K562 (cell line): ENCODE data around the gene PPL. TPM values are rescaled to one million over a fixed set of nuclear protein-coding genes. Genes with fewer than 3 reads are reported as not detected.

Experiments
- ATAC-seq: fragments of 200-7000 bp; cut with Tn5 transposase; 3 replicates; pipeline ENCODE4 v1.9.1; 2020; ENCODE audit warnings: moderate library complexity
- BruUV-seq: library from RNA; stranded (reverse); fragments of 400-500 nt; replicated peaks from 2 replicates; lab custom pipeline; 2021; lab: Mats Ljungman, UMichigan
- CTCF ChIA-PET: fragments of 300-600 bp; formaldehyde crosslinking; extraction: SDS; loops from one replicate; lab custom pipeline; 2021; ENCODE audit warnings: low intra/inter-chr PET ratio; lab: Yijun Ruan, JAX
- POLR2A ChIA-PET: fragments of 300-600, 350-650 bp; sonication (Branson Sonifier 250); formaldehyde crosslinking; extraction: SDS; loops from one replicate; lab custom pipeline; 2021; ENCODE audit warnings: antibody characterized with exemption, inconsistent platforms; lab: Yijun Ruan, JAX
- DNase-seq, 4 experiments: peaks; one replicate each; pipeline versions ENCODE4 v3.0.0 to v3.0.0-alpha.2; 2011 to 2018; ENCODE audit warnings: low spot score in 3 of 4, mixed read lengths in 3 of 4; ENCODE audit errors: extremely low read depth in 1 of 4
- FAIRE-seq: peaks from 2 replicates; lab custom pipeline; 2011; peaks lifted over from hg19 to GRCh38; lab: Jason Lieb, UNC
- H2AFZ ChIP-seq: 2 replicates; pipeline ENCODE4 v1.6.0; 2011; ENCODE audit warnings: low read depth, low read length, control low read depth, inconsistent platforms
- H3K27ac ChIP-seq: fragments of 200-600 bp; 3 replicates; pipeline ENCODE4 v1.8.0; 2011; ENCODE audit warnings: low read depth, mild to moderate bottlenecking, control low read depth, inconsistent platforms, low read length, moderate library complexity, mixed read lengths; ENCODE audit errors: extremely low read depth
- H3K27me3 ChIP-seq, 2 experiments: fragments of 300-600 bp in 1 of 2; 2 replicates in 1 of 2; 3 replicates in 1 of 2; pipeline versions ENCODE4 v1.6.0 to v1.8.0; 2011; ENCODE audit warnings: inconsistent platforms in 2 of 2, low read length in 2 of 2, mild to moderate bottlenecking in 1 of 2, mixed read lengths in 1 of 2, moderate library complexity in 1 of 2; ENCODE audit not compliant: control insufficient read depth in 2 of 2, insufficient read depth in 2 of 2
- H3K36me3 ChIP-seq: fragments of 300-600 bp; 3 replicates; pipeline ENCODE4 v1.8.0; 2011; ENCODE audit warnings: mild to moderate bottlenecking, low read length, inconsistent platforms; ENCODE audit not compliant: control insufficient read depth, insufficient read depth
- H3K4me1 ChIP-seq, 2 experiments: fragments of 200-600 bp in 1 of 2; replicated peaks in 1 of 2; 2 replicates in 1 of 2; 3 replicates in 1 of 2; pipeline versions ENCODE4 v1.5.1 to v1.8.0; 2011; ENCODE audit warnings: inconsistent platforms in 2 of 2, low read length in 2 of 2, mild to moderate bottlenecking in 1 of 2, mixed read lengths in 1 of 2, moderate library complexity in 1 of 2; ENCODE audit not compliant: control insufficient read depth in 2 of 2, insufficient read depth in 2 of 2
- H3K4me2 ChIP-seq: 2 replicates; pipeline ENCODE4 v1.6.1; 2011; ENCODE audit warnings: low read length, control low read depth, inconsistent platforms, mixed read lengths; ENCODE audit not compliant: insufficient read depth
- H3K4me3 ChIP-seq: fragments of 200-600 bp; sonication (generic), shearing (Covaris generic); 2 replicates; pipeline ENCODE4 v1.5.1; 2016; ENCODE audit warnings: control low read depth, inconsistent platforms
- H3K79me2 ChIP-seq: fragments of 200-600 bp; 3 replicates; pipeline ENCODE4 v1.8.0; 2011; ENCODE audit warnings: low read length, inconsistent platforms; ENCODE audit not compliant: control insufficient read depth, insufficient read depth
- H3K9ac ChIP-seq, 2 experiments: 2 replicates each; pipeline versions ENCODE4 v1.6.0 to v1.6.1; 2011; ENCODE audit warnings: low read depth in 2 of 2, low read length in 2 of 2, control low read depth in 1 of 2, inconsistent platforms in 1 of 2, mild to moderate bottlenecking in 1 of 2, mixed read lengths in 1 of 2; ENCODE audit not compliant: insufficient read depth in 1 of 2
- H3K9me1 ChIP-seq: one replicate; pipeline ENCODE4 v1.6.0; 2011; ENCODE audit warnings: inconsistent platforms, mild to moderate bottlenecking, low read length, moderate library complexity; ENCODE audit not compliant: control insufficient read depth, insufficient read depth
- H3K9me3 ChIP-seq: replicated peaks from 2 replicates; pipeline ENCODE4 v1.5.1; 2011; ENCODE audit warnings: low read depth, low read length, inconsistent platforms; ENCODE audit not compliant: control insufficient read depth, insufficient read depth
- H4K20me1 ChIP-seq: replicated peaks from 2 replicates; pipeline ENCODE4 v1.6.1; 2011; ENCODE audit warnings: low read length, inconsistent platforms, mixed read lengths; ENCODE audit not compliant: control insufficient read depth, insufficient read depth
- ARID1B ChIP-seq: fragments of 450-650 bp; IDR thresholded peaks from 2 replicates; pipeline ENCODE4 v1.6.1; 2016; ENCODE audit warnings: antibody characterized with exemption, mild to moderate bottlenecking, inconsistent platforms
- BRF1 ChIP-seq: IDR thresholded peaks from 3 replicates; pipeline ENCODE4 v1.6.1; 2011; ENCODE audit warnings: borderline replicate concordance, mild to moderate bottlenecking; ENCODE audit not compliant: insufficient read length; ENCODE audit errors: extremely low read depth
- EP400 ChIP-seq: fragments of 450-650 bp; IDR thresholded peaks from 2 replicates; pipeline ENCODE4 v1.6.1; 2017; ENCODE audit warnings: antibody characterized with exemption, mild to moderate bottlenecking, moderate library complexity
- ESRRB ChIP-seq: fragments of 250-450 bp; sonication (Bioruptor Pico); IDR thresholded peaks from 2 replicates; pipeline ENCODE4 v1.5.0; 2020; ENCODE audit warnings: mild to moderate bottlenecking, moderate library complexity, borderline replicate concordance
- HNRNPK ChIP-seq: fragments of 200-400 bp; formaldehyde crosslinking; IDR thresholded peaks from one replicate; pipeline ENCODE4 v1.6.1; 2018; ENCODE audit warnings: mild to moderate bottlenecking, low read depth, low read length; ENCODE audit not compliant: poor library complexity, severe bottlenecking
- KDM2B ChIP-seq: fragments of 250-450 bp; sonication (Bioruptor Pico); IDR thresholded peaks from 2 replicates; pipeline ENCODE4 v1.8.0; 2021; ENCODE audit warnings: mild to moderate bottlenecking, moderate library complexity
- KLF10 ChIP-seq: fragments of 250-450 bp; sonication (Bioruptor Pico); IDR thresholded peaks from 2 replicates; pipeline ENCODE4 v1.6.1; 2021; ENCODE audit warnings: matching md5 sums
- MYBL2 ChIP-seq, 2 experiments: fragments of 450-650 bp in 1 of 2; sonication (generic) in 1 of 2; formaldehyde crosslinking in 1 of 2; IDR thresholded peaks; 2 replicates each; pipeline versions ENCODE4 v1.6.1 to v1.8.1; 2017 to 2022; ENCODE audit warnings: borderline replicate concordance in 1 of 2, inconsistent platforms in 1 of 2, low read depth in 1 of 2, mild to moderate bottlenecking in 1 of 2, missing genetic modification reagents in 1 of 2, moderate library complexity in 1 of 2
- NCOR1 ChIP-seq: fragments of 450-650 bp; IDR thresholded peaks from 2 replicates; pipeline ENCODE4 v1.6.1; 2016; ENCODE audit warnings: mild to moderate bottlenecking, moderate library complexity
- NFYB ChIP-seq: IDR thresholded peaks from 2 replicates; pipeline ENCODE4 v1.6.1; 2011; ENCODE audit warnings: mild to moderate bottlenecking, moderate library complexity; ENCODE audit not compliant: insufficient read length; ENCODE audit errors: extremely low read depth
- RAD21 ChIP-seq, 2 experiments: fragments of 250-450 bp in 1 of 2; fragments of 450-650 bp in 1 of 2; sonication (Bioruptor Pico) in 1 of 2; formaldehyde crosslinking in 1 of 2; IDR thresholded peaks in 1 of 2; conservative IDR thresholded peaks in 1 of 2; 2 replicates each; pipeline versions ENCODE4 v1.4.0 to v1.8.0; 2020 to 2022; ENCODE audit warnings: mild to moderate bottlenecking in 2 of 2, moderate library complexity in 1 of 2
- RFX5 ChIP-seq: IDR thresholded peaks from 2 replicates; pipeline ENCODE4 v1.6.1; 2011; ENCODE audit warnings: low read depth, mild to moderate bottlenecking, improper control_type of control experiment, low read length
- SP2 ChIP-seq: IDR thresholded peaks from 2 replicates; pipeline ENCODE4 v1.6.1; 2011; ENCODE audit warnings: mild to moderate bottlenecking, low read depth, low read length, moderate library complexity; ENCODE audit not compliant: poor library complexity, severe bottlenecking; ENCODE audit errors: extremely low read depth
- ZBED1 ChIP-seq: IDR thresholded peaks from 2 replicates; pipeline ENCODE4 v1.6.1; 2014
- WGBS: fragments of 100-300 bp; shearing (Covaris generic); methylation state at CpG from one replicate; pipeline ENCODE4 v1.1.6; 2016; ENCODE audit warnings: low coverage, mixed read lengths; ENCODE audit not compliant: insufficient coverage; ENCODE audit errors: missing lambda C conversion rate; 5-methylcytosine and 5-hydroxymethylcytosine counted together
- in situ Hi-C: fragments of 300-500 bp; cut with MboI; formaldehyde crosslinking; loops from 4 replicates; pipeline ENCODE4 v1.15.0; 2018; ENCODE audit warnings: inconsistent platforms, mixed read lengths
- intact Hi-C: fragments of 100-400 bp; cut with micrococcal nuclease; formaldehyde crosslinking; loops from 2 replicates; pipeline ENCODE4 v1.14.2; 2022
- polyA plus RNA-seq, 8 experiments: library from polyadenylated mRNA; depleted of rRNA in 4 of 8; stranded (reverse) in 5 of 8; unstranded in 3 of 8; fragments of >200 nt; fragmentation: Nextera tagmentation in 2 of 8; fragmentation: Illumina TruSeq in 1 of 8; extraction: Ambion mirVana in 2 of 8; extraction: Trizol in 1 of 8; gene quantifications; 2 replicates each; pipeline versions ENCODE4 v1.2.1 to v1.2.3, GENCODE V29; 2011 to 2014; ENCODE audit warnings: inconsistent platforms in 1 of 8, missing spikeins in 1 of 8
- total RNA-seq, 7 experiments: library from RNA; depleted of rRNA in 6 of 7; stranded (reverse); fragments of >200 nt in 6 of 7; fragmentation: Illumina TruSeq in 2 of 7; extraction: Trizol in 2 of 7; gene quantifications; 2 replicates each; pipeline versions ENCODE4 v1.2.1 to v1.2.3, GENCODE V29; 2011 to 2021; ENCODE audit warnings: low replicate concordance in 1 of 7
- TF ChIP-seq, protein P1 (sequence below): sonication (generic); formaldehyde crosslinking; IDR thresholded peaks from 2 replicates; pipeline ENCODE4 v1.8.1; 2023; ENCODE audit warnings: missing genetic modification reagents, mild to moderate bottlenecking, borderline replicate concordance

PPL gene
- total and polyA plus RNA-seq, 9 of the 15 experiments (the other 6 are each of a cell fraction or from before 2014, with no cell fraction given) = 0.01 to 0.15 (median 0.07) TPM; not detected in 3

DNA sequence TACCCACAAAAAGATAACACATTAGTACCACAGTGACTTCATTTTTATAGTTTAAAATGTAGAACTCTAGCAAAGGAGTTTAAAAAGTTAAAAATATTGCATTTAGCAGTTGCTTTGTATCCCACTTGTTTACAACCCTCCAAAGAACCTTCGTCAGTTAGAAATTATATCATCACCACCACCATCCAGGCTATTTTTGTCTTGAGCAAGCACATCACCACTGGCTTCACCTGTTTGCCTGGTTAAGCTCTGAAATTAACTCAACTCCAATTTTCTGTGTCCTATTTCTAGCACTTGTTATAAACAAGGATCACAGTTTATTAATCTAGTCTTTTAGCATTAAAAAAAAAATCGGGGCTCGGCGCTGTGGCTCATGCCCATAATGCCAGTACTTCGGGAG, 96.0 kb downstream of the PPL start:
- ATAC-seq = no peak
- ChIA-PET CTCF (no interaction called here), POLR2A (no interaction called here)
- H3K4me2 ChIP-seq = no peak overlapping the region
- intact Hi-C loops (no loop called here), in situ Hi-C loops (no loop called here)
- H2AFZ ChIP-seq = no peak overlapping the region
- no peaks in the 10 kb centered on the region for H3K9me3 ChIP-seq
- BruUV-seq = no TSS peak
- 67% methylated on average over 3 of the region's 5 CpGs for WGBS
- no peak overlapping the region for H3K4me3 ChIP-seq
- DNase-seq = no peak
- no peak overlapping the region for H3K9ac ChIP-seq
- H3K79me2 ChIP-seq = peaks cover 24% of the 10 kb centered on the region
- H3K36me3 ChIP-seq = peaks cover 92% of the 10 kb centered on the region
- no peaks in the 10 kb centered on the region for H3K27me3 ChIP-seq
- peaks cover 4% of the 10 kb centered on the region for H4K20me1 ChIP-seq
- H3K27ac ChIP-seq = no peak overlapping the region
- no peaks in the 10 kb centered on the region for H3K9me1 ChIP-seq
- peaks cover 0 to 2% of the 10 kb centered on the region in 2 experiments; a peak in 2 of 5 replicates for H3K4me1 ChIP-seq
- FAIRE-seq = peak; percentile 44
- TF ChIP-seq RFX5 (no peak), NFYB (no peak), MYBL2 (IDR thresholded peaks at IDR 0.05; ENCODE audit: low read depth) (no peak), MYBL2 (CRISPR knock-in tag; IDR thresholded peaks at IDR 0.05; ENCODE audit: borderline replicate concordance) (no peak), BRF1 (no peak), RAD21 (CRISPR knock-in tag; conservative IDR thresholded peaks at IDR 0.05 in 1 of 2, IDR thresholded peaks at IDR 0.05 in 1 of 2) (no peak), HNRNPK (no peak), ARID1B (no peak), EP400 (no peak), ZBED1 (no peak), SP2 (no peak), KDM2B (CRISPR knock-in tag) (no peak), NCOR1 (no peak), KLF10 (CRISPR knock-in tag) (no peak), ESRRB (CRISPR knock-in tag) (no peak)
- TF ChIP-seq, protein P1, sequence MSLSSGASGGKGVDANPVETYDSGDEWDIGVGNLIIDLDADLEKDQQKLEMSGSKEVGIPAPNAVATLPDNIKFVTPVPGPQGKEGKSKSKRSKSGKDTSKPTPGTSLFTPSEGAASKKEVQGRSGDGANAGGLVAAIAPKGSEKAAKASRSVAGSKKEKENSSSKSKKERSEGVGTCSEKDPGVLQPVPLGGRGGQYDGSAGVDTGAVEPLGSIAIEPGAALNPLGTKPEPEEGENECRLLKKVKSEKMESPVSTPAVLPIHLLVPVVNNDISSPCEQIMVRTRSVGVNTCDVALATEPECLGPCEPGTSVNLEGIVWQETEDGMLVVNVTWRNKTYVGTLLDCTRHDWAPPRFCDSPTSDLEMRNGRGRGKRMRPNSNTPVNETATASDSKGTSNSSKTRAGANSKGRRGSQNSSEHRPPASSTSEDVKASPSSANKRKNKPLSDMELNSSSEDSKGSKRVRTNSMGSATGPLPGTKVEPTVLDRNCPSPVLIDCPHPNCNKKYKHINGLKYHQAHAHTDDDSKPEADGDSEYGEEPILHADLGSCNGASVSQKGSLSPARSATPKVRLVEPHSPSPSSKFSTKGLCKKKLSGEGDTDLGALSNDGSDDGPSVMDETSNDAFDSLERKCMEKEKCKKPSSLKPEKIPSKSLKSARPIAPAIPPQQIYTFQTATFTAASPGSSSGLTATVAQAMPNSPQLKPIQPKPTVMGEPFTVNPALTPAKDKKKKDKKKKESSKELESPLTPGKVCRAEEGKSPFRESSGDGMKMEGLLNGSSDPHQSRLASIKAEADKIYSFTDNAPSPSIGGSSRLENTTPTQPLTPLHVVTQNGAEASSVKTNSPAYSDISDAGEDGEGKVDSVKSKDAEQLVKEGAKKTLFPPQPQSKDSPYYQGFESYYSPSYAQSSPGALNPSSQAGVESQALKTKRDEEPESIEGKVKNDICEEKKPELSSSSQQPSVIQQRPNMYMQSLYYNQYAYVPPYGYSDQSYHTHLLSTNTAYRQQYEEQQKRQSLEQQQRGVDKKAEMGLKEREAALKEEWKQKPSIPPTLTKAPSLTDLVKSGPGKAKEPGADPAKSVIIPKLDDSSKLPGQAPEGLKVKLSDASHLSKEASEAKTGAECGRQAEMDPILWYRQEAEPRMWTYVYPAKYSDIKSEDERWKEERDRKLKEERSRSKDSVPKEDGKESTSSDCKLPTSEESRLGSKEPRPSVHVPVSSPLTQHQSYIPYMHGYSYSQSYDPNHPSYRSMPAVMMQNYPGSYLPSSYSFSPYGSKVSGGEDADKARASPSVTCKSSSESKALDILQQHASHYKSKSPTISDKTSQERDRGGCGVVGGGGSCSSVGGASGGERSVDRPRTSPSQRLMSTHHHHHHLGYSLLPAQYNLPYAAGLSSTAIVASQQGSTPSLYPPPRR (CRISPR knock-in tag) = no peak
